IMR-90 (cell line): ENCODE results near the gene NKX1-1. TPM values are rescaled to one million over a fixed set of nuclear protein-coding genes. Genes with fewer than 3 reads are reported as not detected.

Experiments used
- MAZ ChIP-seq: IDR thresholded peaks from 2 replicates; pipeline ENCODE4 v1.6.1; 2012; ENCODE audit warnings: low read depth, mild to moderate bottlenecking, low read length, improper control_type of control experiment, moderate library complexity, borderline replicate concordance
- NFE2L2 ChIP-seq: fragments of 150-350 bp; IDR thresholded peaks from 2 replicates; pipeline ENCODE4 v1.6.1; 2016; ENCODE audit warnings: low read depth, mild to moderate bottlenecking, low read length
- POLR2A ChIP-seq: IDR thresholded peaks from 2 replicates; pipeline ENCODE4 v1.6.1; 2012; ENCODE audit warnings: mild to moderate bottlenecking, low read depth, low read length
- RFX5 ChIP-seq: IDR thresholded peaks from 2 replicates; pipeline ENCODE4 v1.8.0; 2012; ENCODE audit warnings: low read depth, mild to moderate bottlenecking, low read length, moderate library complexity
- USF2 ChIP-seq: fragments of 150-350 bp; IDR thresholded peaks from 2 replicates; pipeline ENCODE4 v1.6.1; 2017; ENCODE audit warnings: mild to moderate bottlenecking, antibody characterized with exemption, low read length, low read depth
- polyA plus RNA-seq, 3 experiments: library from polyadenylated mRNA; depleted of rRNA; stranded (reverse); fragments of >200 nt; gene quantifications; 2 replicates each; pipeline ENCODE4 v1.2.3, GENCODE V29; 2012; ENCODE audit warnings: low replicate concordance in 1 of 3
- total RNA-seq: library from RNA; depleted of rRNA; stranded (reverse); fragments of >200 nt; gene quantifications from 2 replicates; pipeline ENCODE4 v1.2.3, GENCODE V29; 2012

Gene NKX1-1
- total and polyA plus RNA-seq, 2 of the 4 experiments (the other 2 are of a cell fraction): not detected

DNA sequence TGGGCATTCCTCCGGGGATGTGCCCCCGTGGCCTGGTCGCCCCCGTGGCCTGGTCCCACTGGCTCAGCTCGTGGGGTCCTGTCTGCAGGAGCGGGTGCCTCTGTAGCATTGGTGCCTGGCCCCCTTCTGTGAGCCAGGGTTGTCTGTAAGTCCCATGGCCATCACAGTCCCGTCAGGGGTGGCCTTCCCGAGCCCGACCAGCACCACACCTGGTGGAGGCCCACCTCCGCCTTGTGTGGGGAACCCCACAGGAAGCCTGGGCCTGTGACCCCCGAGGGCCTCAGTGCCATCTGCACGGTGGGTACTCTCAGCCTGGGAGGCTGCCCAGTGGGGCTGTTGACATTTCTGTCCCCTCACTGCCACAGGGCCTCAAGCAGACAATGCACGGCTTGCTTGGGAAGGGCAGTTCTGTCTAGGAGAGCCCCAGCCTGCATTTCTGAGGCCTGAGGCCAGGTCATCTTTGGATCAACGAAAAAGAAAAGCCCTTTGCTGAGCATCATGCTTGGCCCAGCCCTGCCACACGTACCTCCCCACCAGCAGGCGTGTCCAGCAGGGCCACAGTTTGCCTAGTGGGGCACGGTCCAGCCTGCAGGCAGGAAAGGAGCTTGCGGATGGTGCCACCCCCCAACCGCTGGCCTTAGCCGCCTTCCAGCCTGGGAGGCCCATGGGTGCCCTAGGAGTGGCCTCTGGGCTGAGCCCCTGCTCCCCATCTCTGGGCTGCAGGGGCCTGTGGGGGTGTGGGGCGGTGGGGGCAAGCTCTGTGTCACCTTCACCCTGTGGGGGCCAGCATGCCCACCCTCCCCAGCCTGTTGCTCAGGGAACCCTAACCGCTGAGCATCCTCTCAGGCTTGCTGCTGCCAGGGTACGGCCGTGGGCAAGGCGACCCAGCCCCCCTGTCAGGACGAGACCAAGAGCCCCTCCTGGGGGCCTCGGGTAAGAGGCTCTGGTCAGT lies 23.2 kb downstream of the NKX1-1 start (continued):
- TF ChIP-seq RFX5 (no peak), MAZ (no peak), USF2 (no peak), NFE2L2 (no peak), POLR2A (no peak)
